ENCODE measurements around the gene EHMT2.

The EHMT2 gene

GRCh38 chr6:31888276-31889258, 8.9 kb downstream of the EHMT2 start:
- DNase-seq: no peak

- no peak for DNase-seq
Measured at GRCh38 chr6:31887173-31888007, 10.1 kb downstream of the EHMT2 start.

GRCh38 chr6:31886541-31886991, 10.9 kb downstream of the EHMT2 start:
- DNase-seq: no peak

GRCh38 chr6:31884528-31885035, 12.9 kb downstream of the EHMT2 start:
- DNase-seq: no peak

- no peak for DNase-seq
Measured at GRCh38 chr6:31883676-31884075, 13.8 kb downstream of the EHMT2 start.

GRCh38 chr6:31882344-31882743, 15.2 kb downstream of the EHMT2 start:
- DNase-seq: no peak

GRCh38 chr6:31881136-31881859, 16.2 kb downstream of the EHMT2 start:
- no peak for DNase-seq

- DNase-seq: no peak
Measured at GRCh38 chr6:31880616-31881015, 16.9 kb downstream of the EHMT2 start.

- no peak for DNase-seq
Measured at GRCh38 chr6:31879901-31880300, 17.6 kb downstream of the EHMT2 start.

GRCh38 chr6:31879143-31879542, 18.4 kb downstream of the EHMT2 start:
- no peak for DNase-seq

GRCh38 chr6:31878726-31879125, 18.8 kb downstream of the EHMT2 start, which contains the start of gene SLC44A4:
Gene SLC44A4, minus strand, starts transcription at chr6:31878997. Its CDS starts 17 bp downstream, at chr6:31878980.
- no peak for DNase-seq

- DNase-seq: no peak
Measured at GRCh38 chr6:31878222-31878621, 19.3 kb downstream of the EHMT2 start.

- no peak for DNase-seq
Measured at GRCh38 chr6:31877651-31878161, 19.8 kb downstream of the EHMT2 start.

GRCh38 chr6:31877125-31877650, 20.3 kb downstream of the EHMT2 start:
- DNase-seq: no peak

GRCh38 chr6:31876357-31876756, 21.1 kb downstream of the EHMT2 start:
- DNase-seq: no peak

GRCh38 chr6:31875877-31876276, 21.6 kb downstream of the EHMT2 start:
- no peak for DNase-seq

- no peak for DNase-seq
Measured at GRCh38 chr6:31874836-31875572, 22.5 kb downstream of the EHMT2 start.

GRCh38 chr6:31874084-31874670, 23.3 kb downstream of the EHMT2 start:
- no peak for DNase-seq

- no peak for DNase-seq
Measured at GRCh38 chr6:31871046-31871659, 26.3 kb downstream of the EHMT2 start.

GRCh38 chr6:31870385-31870921, 27.0 kb downstream of the EHMT2 start:
- no peak for DNase-seq

All from NCI-H1417 treated with DMSO at 0.1 percent for 48 hours (cell line).